Endothelial cell of umbilical vein (primary cell): ENCODE data around the gene FOXO4. TPM values are rescaled to one million over a fixed set of nuclear protein-coding genes. Genes with fewer than 3 reads are reported as not detected.

Experiments used
- BruUV-seq: library from RNA; stranded (reverse); fragments of 400-500 nt; replicated peaks from 2 replicates; lab custom pipeline; 2021; lab: Mats Ljungman, UMichigan
- CTCF ChIA-PET: fragments of 300-600, 350-600 bp; sonication (Branson Sonifier 250); formaldehyde crosslinking; loops from one replicate; lab custom pipeline; 2021; ENCODE audit warnings: antibody characterized with exemption, inconsistent platforms; lab: Charles Lee
- POLR2A ChIA-PET: fragments of 300-600, 350-600 bp; sonication (Branson Sonifier 250); formaldehyde crosslinking; loops from one replicate; lab custom pipeline; 2021; ENCODE audit warnings: antibody characterized with exemption, inconsistent platforms; lab: Charles Lee
- DNase-seq: peaks from one replicate; pipeline ENCODE4 v3.0.0-alpha.2; 2011; ENCODE audit warnings: low read depth, low spot score
- FAIRE-seq: peaks from 2 replicates; lab custom pipeline; 2011; peaks lifted over from hg19 to GRCh38; lab: Jason Lieb, UNC
- H2AFZ ChIP-seq: 2 replicates; pipeline ENCODE4 v1.6.0; 2012; ENCODE audit warnings: low read depth, low read length, control low read depth, inconsistent platforms
- H3K27ac ChIP-seq: 2 replicates; pipeline ENCODE4 v1.5.1; 2011; ENCODE audit warnings: low read depth, mild to moderate bottlenecking, control low read depth, low read length, moderate library complexity; ENCODE audit not compliant: insufficient read depth
- H3K27me3 ChIP-seq, 2 experiments: 2 replicates each; pipeline versions ENCODE4 v1.6.0 to v1.6.1; 2011; ENCODE audit warnings: low read length in 2 of 2, mixed read lengths in 1 of 2; ENCODE audit not compliant: control insufficient read depth in 2 of 2, insufficient read depth in 2 of 2
- H3K36me3 ChIP-seq, 2 experiments: 2 replicates in 1 of 2; 3 replicates in 1 of 2; pipeline ENCODE4 v1.5.1; 2011; ENCODE audit warnings: low read length in 2 of 2, mild to moderate bottlenecking in 1 of 2, moderate library complexity in 1 of 2; ENCODE audit not compliant: control insufficient read depth in 2 of 2, insufficient read depth in 2 of 2; ENCODE audit errors: extremely low read depth in 1 of 2
- H3K4me1 ChIP-seq: 3 replicates; pipeline ENCODE4 v1.5.1; 2011; ENCODE audit warnings: mild to moderate bottlenecking, low read length; ENCODE audit not compliant: control insufficient read depth, insufficient read depth; ENCODE audit errors: extremely low read depth
- H3K4me2 ChIP-seq: 2 replicates; pipeline ENCODE4 v1.6.1; 2011; ENCODE audit warnings: low read length, control low read depth, mixed read lengths; ENCODE audit not compliant: insufficient read depth
- H3K4me3 ChIP-seq, 3 experiments: fragments of 200-600 bp in 1 of 3; sonication (generic), shearing (Covaris generic) in 1 of 3; replicated peaks in 1 of 3; 2 replicates each; pipeline ENCODE4 v1.5.1; 2011 to 2016; ENCODE audit warnings: control low read depth in 3 of 3, low read length in 3 of 3, mild to moderate bottlenecking in 2 of 3, inconsistent platforms in 1 of 3, low read depth in 1 of 3, moderate library complexity in 1 of 3; ENCODE audit not compliant: insufficient read depth in 1 of 3
- H3K79me2 ChIP-seq: 2 replicates; pipeline ENCODE4 v1.6.0; 2012; ENCODE audit warnings: low read length, inconsistent platforms; ENCODE audit not compliant: control insufficient read depth, insufficient read depth
- H3K9ac ChIP-seq: replicated peaks from 2 replicates; pipeline ENCODE3; 2011; ENCODE audit warnings: low read length, control low read depth; ENCODE audit not compliant: insufficient read depth; ENCODE audit errors: extremely low read depth
- H3K9me1 ChIP-seq: replicated peaks from 3 replicates; pipeline ENCODE4 v1.6.0; 2011; ENCODE audit warnings: mild to moderate bottlenecking, low read length; ENCODE audit not compliant: control insufficient read depth, insufficient read depth; ENCODE audit errors: extremely low read depth
- H3K9me3 ChIP-seq: replicated peaks from 2 replicates; pipeline ENCODE4 v1.5.1; 2012; ENCODE audit warnings: low read length, inconsistent platforms; ENCODE audit not compliant: control insufficient read depth, insufficient read depth
- H4K20me1 ChIP-seq: replicated peaks from 2 replicates; pipeline ENCODE3; 2011; ENCODE audit warnings: mild to moderate bottlenecking, low read length; ENCODE audit not compliant: control insufficient read depth, insufficient read depth; ENCODE audit errors: extremely low read depth
- EZH2 ChIP-seq: IDR thresholded peaks from 2 replicates; pipeline ENCODE4 v1.6.1; 2012; ENCODE audit warnings: borderline replicate concordance, low read depth, mild to moderate bottlenecking, moderate library complexity, low read length, inconsistent platforms; ENCODE audit not compliant: severe bottlenecking
- FOS ChIP-seq: IDR thresholded peaks from 2 replicates; pipeline ENCODE4 v1.6.1; 2011; ENCODE audit warnings: mild to moderate bottlenecking, low read length, moderate library complexity, borderline replicate concordance; ENCODE audit not compliant: insufficient read depth
- GATA2 ChIP-seq: IDR thresholded peaks from 2 replicates; pipeline ENCODE4 v1.7.0; 2011; ENCODE audit warnings: low read depth, mild to moderate bottlenecking, moderate library complexity, mixed read lengths, low read length; ENCODE audit not compliant: insufficient read length, insufficient read depth
- JUN ChIP-seq: IDR thresholded peaks from 2 replicates; pipeline ENCODE4 v1.6.1; 2011; ENCODE audit warnings: borderline replicate concordance, low read depth; ENCODE audit not compliant: insufficient read length, insufficient read depth
- MYC ChIP-seq: IDR thresholded peaks from one replicate; pipeline ENCODE4 v1.6.1; 2011; ENCODE audit warnings: mild to moderate bottlenecking, low read depth, low read length
- POLR2A ChIP-seq: IDR thresholded peaks from 2 replicates; pipeline ENCODE4 v1.6.1; 2012; ENCODE audit warnings: low read depth, mild to moderate bottlenecking, control low read depth, low read length
- POLR2AphosphoS5 ChIP-seq: IDR thresholded peaks from 2 replicates; pipeline ENCODE4 v1.6.1; 2012; ENCODE audit warnings: low read depth, mild to moderate bottlenecking, control low read depth, low read length, moderate library complexity; ENCODE audit not compliant: insufficient read depth
- dilution Hi-C: fragments of 300-500 bp; cut with MboI; formaldehyde crosslinking; loops from one replicate; pipeline ENCODE4 v1.15.0; 2019; ENCODE audit warnings: low sequenced_read_pairs; ENCODE audit not compliant: extremely low pct_ligation_motif_present
- intact Hi-C: fragments of 100-400 bp; cut with micrococcal nuclease; formaldehyde crosslinking; loops from one replicate; pipeline ENCODE4 v1.10.0; 2022
- polyA plus RNA-seq, 4 experiments: library from polyadenylated mRNA; depleted of rRNA in 3 of 4; stranded (reverse) in 3 of 4; unstranded in 1 of 4; fragments of >200 nt; gene quantifications; 2 replicates each; pipeline versions ENCODE4 v1.2.1 to v1.2.3, GENCODE V29; 2011 to 2012; ENCODE audit warnings: missing spikeins in 1 of 4
- total RNA-seq: library from RNA; stranded (reverse); gene quantifications from 2 replicates; pipeline ENCODE4 v1.2.3, GENCODE V29; 2021
- TF ChIP-seq, protein P1 (sequence below): IDR thresholded peaks from 2 replicates; pipeline ENCODE4 v1.6.1; 2011; ENCODE audit not compliant: insufficient read depth, insufficient read length
- TF ChIP-seq, protein P2 (sequence below), 2 donors: IDR thresholded peaks; 1 replicate in 1 of 2; 2 replicates in 1 of 2; pipeline ENCODE4 v1.5.1; 2011; ENCODE audit warnings: low read length in 2 of 2, mild to moderate bottlenecking in 2 of 2, moderate library complexity in 2 of 2, control low read depth in 1 of 2, inconsistent platforms in 1 of 2, low read depth in 1 of 2; ENCODE audit not compliant: insufficient read depth in 1 of 2; ENCODE audit errors: extremely low read depth in 1 of 2

The FOXO4 gene
- total and polyA plus RNA-seq, 2 donors (not counting 3 experiments of a cell fraction or from before 2014, with no cell fraction given), result 4.7 to 11.0 TPM

DNA sequence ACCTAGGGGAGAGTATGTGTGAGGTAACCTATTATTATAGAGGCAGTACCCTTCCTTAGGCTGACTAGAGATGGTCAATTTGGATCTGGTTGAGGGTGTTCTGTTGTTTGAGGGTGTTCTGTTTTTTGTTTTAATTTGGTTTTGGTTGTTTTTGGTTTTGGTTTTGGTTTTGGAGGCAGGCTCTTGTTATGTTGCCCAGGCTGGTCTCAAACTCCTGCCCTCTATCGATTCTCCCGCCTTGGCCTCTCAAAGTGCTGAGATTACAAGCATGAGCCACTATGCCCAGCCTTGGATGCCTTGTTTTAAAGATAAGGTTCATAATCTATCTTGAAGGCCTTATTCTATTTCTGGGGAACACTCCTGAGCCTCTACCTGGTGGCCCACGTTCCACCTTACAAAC is 10.0 kb downstream of the FOXO4 start:
- no peaks in the 10 kb centered on the region for H4K20me1 ChIP-seq
- H3K9ac ChIP-seq, result no peak overlapping the region
- BruUV-seq, result no TSS peak
- no peaks in the 10 kb centered on the region for H3K36me3 ChIP-seq
- TF ChIP-seq MYC (no peak), GATA2 (no peak), POLR2AphosphoS5 (no peak), FOS (no peak)
- FAIRE-seq (no peak), DNase-seq (no peak)
- H3K9me3 ChIP-seq, result no peaks in the 10 kb centered on the region
- intact Hi-C loops, result no loop called here
- CTCF ChIA-PET, result interaction anchor here (1.9 kb wide), 1 partner anchor 13 kb away, joined by 5 read pairs; the partner anchor contains the start of gene MED12
- no peak overlapping the region for H3K4me2 ChIP-seq
- dilution Hi-C loops, result no loop called here
- peaks cover 2 to 3% of the 10 kb centered on the region in 2 experiments for H3K27me3 ChIP-seq
- no peaks in the 10 kb centered on the region for H3K4me1 ChIP-seq
- H3K79me2 ChIP-seq, result no peaks in the 10 kb centered on the region
- no peaks in the 10 kb centered on the region for H3K9me1 ChIP-seq
- no peak overlapping the region for H3K27ac ChIP-seq
- no peak overlapping the region for H3K4me3 ChIP-seq
- H2AFZ ChIP-seq, result no peak overlapping the region
- POLR2A ChIA-PET, result no interaction called here

DNA sequence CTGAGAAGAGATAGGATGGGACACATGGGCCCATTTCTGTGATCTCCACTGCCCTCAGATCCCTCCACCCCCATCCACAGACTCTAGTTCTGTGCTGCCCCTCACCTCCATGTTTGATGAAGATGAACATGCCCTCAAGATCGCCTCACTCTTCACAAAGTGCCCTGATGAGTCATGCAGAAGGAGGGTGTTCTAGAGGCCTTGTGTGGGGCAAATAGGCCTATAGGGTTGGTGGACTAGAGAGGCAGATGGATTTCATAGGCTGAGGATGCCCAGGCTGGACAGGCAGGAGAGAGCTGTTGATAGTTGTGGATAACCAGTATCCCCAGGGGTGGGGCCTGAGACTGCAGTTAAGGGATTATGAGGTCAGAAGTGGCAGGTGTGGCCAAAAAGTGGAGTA is 10.8 kb downstream of the FOXO4 start, which contains the start of gene CXorf65:
CXorf65 (minus strand) TSS at position 314 of the 400 bp plus-strand sequence; CDS start at position 130, 184 bp downstream.
- CTCF ChIA-PET, result no interaction called here
- H3K27ac ChIP-seq, result no peak within 1 kb of the TSS

More for the DNA sequence above, 10.8 kb downstream of the FOXO4 start, which contains the start of gene CXorf65:
- BruUV-seq, result no TSS peak
- POLR2A ChIA-PET, result no interaction called here
- Histone ChIP-seq H3K27me3 (peaks cover 2 to 3% of the 10 kb centered on the region in 2 experiments), H3K4me1 (no peaks in the 10 kb centered on the region), H3K4me2 (no peak within 1 kb of the TSS), H3K36me3 (no peaks in the 10 kb centered on the region), H3K4me3 (no peak within 1 kb of the TSS), H3K9me3 (no peaks in the 10 kb centered on the region), H3K9ac (no peak within 1 kb of the TSS), H3K79me2 (no peaks in the 10 kb centered on the region), H4K20me1 (no peaks in the 10 kb centered on the region), H2AFZ (no peak within 1 kb of the TSS), H3K9me1 (no peaks in the 10 kb centered on the region)
- TF ChIP-seq POLR2A (no peak), POLR2AphosphoS5 (no peak), MYC (no peak), GATA2 (no peak), EZH2 (no peak), JUN (no peak), FOS (no peak)
- TF ChIP-seq, protein P1, sequence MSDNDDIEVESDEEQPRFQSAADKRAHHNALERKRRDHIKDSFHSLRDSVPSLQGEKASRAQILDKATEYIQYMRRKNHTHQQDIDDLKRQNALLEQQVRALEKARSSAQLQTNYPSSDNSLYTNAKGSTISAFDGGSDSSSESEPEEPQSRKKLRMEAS, result no peak
- TF ChIP-seq, protein P2, sequence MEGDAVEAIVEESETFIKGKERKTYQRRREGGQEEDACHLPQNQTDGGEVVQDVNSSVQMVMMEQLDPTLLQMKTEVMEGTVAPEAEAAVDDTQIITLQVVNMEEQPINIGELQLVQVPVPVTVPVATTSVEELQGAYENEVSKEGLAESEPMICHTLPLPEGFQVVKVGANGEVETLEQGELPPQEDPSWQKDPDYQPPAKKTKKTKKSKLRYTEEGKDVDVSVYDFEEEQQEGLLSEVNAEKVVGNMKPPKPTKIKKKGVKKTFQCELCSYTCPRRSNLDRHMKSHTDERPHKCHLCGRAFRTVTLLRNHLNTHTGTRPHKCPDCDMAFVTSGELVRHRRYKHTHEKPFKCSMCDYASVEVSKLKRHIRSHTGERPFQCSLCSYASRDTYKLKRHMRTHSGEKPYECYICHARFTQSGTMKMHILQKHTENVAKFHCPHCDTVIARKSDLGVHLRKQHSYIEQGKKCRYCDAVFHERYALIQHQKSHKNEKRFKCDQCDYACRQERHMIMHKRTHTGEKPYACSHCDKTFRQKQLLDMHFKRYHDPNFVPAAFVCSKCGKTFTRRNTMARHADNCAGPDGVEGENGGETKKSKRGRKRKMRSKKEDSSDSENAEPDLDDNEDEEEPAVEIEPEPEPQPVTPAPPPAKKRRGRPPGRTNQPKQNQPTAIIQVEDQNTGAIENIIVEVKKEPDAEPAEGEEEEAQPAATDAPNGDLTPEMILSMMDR (IDR thresholded peaks at IDR 0.05; ENCODE audit: extremely low read depth in 1 of 2, insufficient read depth in 1 of 2, low read depth in 1 of 2, low read length in 2 of 2), result no peak
- FAIRE-seq, result no peak
- DNase-seq, result no peak
- intact Hi-C loops, result no loop called here
- dilution Hi-C loops, result no loop called here
